HS-27A (cell line): ENCODE measurements around the gene CDKN1C.

Source experiments
- DNase-seq: peaks from one replicate; pipeline ENCODE4 v3.0.0-alpha.2; 2012; ENCODE audit warnings: low read depth, missing footprints

CDKN1C gene

GRCh38 chr11:2870460-2870859 lies 15.1 kb downstream of the CDKN1C start:
- DNase-seq: no peak

- no peak for DNase-seq
These were observed 15.8 kb downstream of the CDKN1C start for GRCh38 chr11:2869561-2870427.

- no peak for DNase-seq
These were observed 16.4 kb downstream of the CDKN1C start for GRCh38 chr11:2869134-2869526.

GRCh38 chr11:2868506-2869133 lies 17.0 kb downstream of the CDKN1C start:
- DNase-seq: no peak

- no peak for DNase-seq
These were observed 17.7 kb downstream of the CDKN1C start for GRCh38 chr11:2867722-2868505.

- no peak for DNase-seq
These were observed 18.4 kb downstream of the CDKN1C start for GRCh38 chr11:2867142-2867541.

GRCh38 chr11:2865922-2866577 lies 19.5 kb downstream of the CDKN1C start:
- DNase-seq: no peak

- no peak for DNase-seq
These were observed 20.7 kb downstream of the CDKN1C start for GRCh38 chr11:2864901-2865300.

GRCh38 chr11:2863276-2863618 lies 22.3 kb downstream of the CDKN1C start:
- no peak for DNase-seq

GRCh38 chr11:2862395-2863275 lies 22.9 kb downstream of the CDKN1C start:
- DNase-seq: no peak

GRCh38 chr11:2860636-2861035 lies 24.9 kb downstream of the CDKN1C start:
- no peak for DNase-seq

- no peak for DNase-seq
These were observed 25.9 kb downstream of the CDKN1C start for GRCh38 chr11:2859699-2860037.

GRCh38 chr11:2858995-2859698 lies 26.4 kb downstream of the CDKN1C start:
- no peak for DNase-seq

GRCh38 chr11:2857918-2858317 lies 27.7 kb downstream of the CDKN1C start:
- DNase-seq: no peak

GRCh38 chr11:2857276-2857675 lies 28.3 kb downstream of the CDKN1C start:
- no peak for DNase-seq

GRCh38 chr11:2855162-2855561 lies 30.4 kb downstream of the CDKN1C start:
- DNase-seq: no peak

- DNase-seq: no peak
These were observed 31.5 kb downstream of the CDKN1C start for GRCh38 chr11:2853997-2854560.

- DNase-seq: no peak
These were observed 32.2 kb downstream of the CDKN1C start for GRCh38 chr11:2853401-2853800.

- DNase-seq: no peak
These were observed 35.4 kb downstream of the CDKN1C start for GRCh38 chr11:2849994-2850770.

GRCh38 chr11:2848497-2848896 lies 37.1 kb downstream of the CDKN1C start:
- DNase-seq: no peak
